Epithelial cell of esophagus (primary cell): ENCODE measurements around the gene COG1.

Experiments used
- DNase-seq: peaks from one replicate; pipeline ENCODE4 v3.0.0; 2010; ENCODE audit warnings: low read depth
- H3K4me3 ChIP-seq: 2 replicates; pipeline ENCODE4 v1.5.1; 2011; ENCODE audit warnings: mild to moderate bottlenecking, low read length, control low read depth
- CTCF ChIP-seq: IDR thresholded peaks from 2 replicates; pipeline ENCODE4 v1.5.1; 2011; ENCODE audit warnings: low read depth, mild to moderate bottlenecking, low read length, control low read depth, inconsistent platforms; ENCODE audit not compliant: insufficient read depth; ENCODE audit errors: missing control alignments

COG1 gene

GRCh38 chr17:73230088-73230487 is 37.2 kb downstream of the COG1 start:
- DNase-seq, result no peak
- no peak for TF ChIP-seq CTCF
- no peak overlapping the region for H3K4me3 ChIP-seq

DNA sequence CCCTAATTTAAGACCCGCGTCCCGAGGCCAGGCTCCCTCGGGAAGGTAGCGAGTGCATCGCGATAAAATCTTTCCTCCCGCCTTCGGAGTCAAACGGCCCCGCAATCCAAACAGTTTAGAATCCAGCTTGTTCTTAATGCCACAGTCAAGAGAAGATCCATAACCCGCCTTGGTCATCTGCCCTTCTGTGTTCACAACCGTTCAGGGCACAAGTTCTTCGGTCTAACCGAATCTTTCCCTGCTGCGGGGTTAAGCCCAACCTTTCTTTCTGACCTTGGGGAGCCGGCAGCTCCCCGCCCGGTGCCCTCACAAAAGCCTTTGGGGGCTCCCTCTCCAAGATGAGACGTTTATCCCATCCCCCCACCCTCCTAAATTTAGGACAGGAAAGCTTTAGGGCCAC is 38.5 kb downstream of the COG1 start:
- no peak for DNase-seq
- H3K4me3 ChIP-seq, result peak overlapping the region; percentile 90
- no peak for TF ChIP-seq CTCF

GRCh38 chr17:73231841-73232586 is 39.2 kb downstream of the COG1 start:
- peak; percentile 19 for TF ChIP-seq CTCF
- peak overlapping the region; percentile 90 for H3K4me3 ChIP-seq

DNA sequence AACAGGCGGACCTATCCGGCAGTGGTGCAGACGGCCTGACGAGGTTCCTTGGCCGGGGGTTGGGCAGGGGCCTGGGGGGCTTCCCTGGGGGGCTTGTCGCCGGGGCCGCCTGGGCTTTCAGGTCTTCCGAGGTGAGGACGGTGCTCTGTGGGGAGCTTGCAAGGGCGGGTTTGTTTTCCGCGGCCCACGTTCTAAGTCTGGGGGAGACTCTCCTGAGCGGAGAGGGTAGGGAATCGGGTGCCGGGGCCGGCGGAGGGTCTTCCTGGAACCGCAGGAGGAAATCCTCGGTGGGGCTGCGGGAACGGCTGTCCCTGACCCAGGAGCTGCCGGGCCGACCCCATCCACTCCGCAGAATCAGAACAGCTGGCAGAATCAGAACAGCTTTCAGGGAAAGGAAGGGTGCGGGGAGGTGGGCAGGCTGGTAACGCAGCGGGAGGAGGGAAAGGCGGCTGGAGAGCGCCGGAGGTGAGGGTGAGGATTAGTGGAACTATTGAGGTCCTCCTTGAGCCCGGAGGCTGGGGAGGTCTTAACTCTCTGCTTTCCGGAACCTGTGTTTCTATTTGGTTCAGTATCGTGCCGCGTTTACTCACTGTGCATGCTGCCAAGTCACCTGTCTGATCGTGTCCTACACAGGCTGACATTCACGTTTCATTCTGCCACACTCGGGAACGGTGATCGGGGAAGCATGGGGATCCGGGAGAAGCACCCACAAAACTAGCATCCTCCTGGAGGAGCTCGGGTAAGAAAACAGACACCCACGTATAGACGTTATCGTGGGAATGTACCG is 39.9 kb downstream of the COG1 start:
- TF ChIP-seq CTCF, result no peak
- H3K4me3 ChIP-seq, result peak overlapping the region; percentile 90
- peak; percentile 64 for DNase-seq

More at GRCh38 chr17:73231841-73232586, 39.2 kb downstream of the COG1 start:
- peak; percentile 95 for DNase-seq

DNA sequence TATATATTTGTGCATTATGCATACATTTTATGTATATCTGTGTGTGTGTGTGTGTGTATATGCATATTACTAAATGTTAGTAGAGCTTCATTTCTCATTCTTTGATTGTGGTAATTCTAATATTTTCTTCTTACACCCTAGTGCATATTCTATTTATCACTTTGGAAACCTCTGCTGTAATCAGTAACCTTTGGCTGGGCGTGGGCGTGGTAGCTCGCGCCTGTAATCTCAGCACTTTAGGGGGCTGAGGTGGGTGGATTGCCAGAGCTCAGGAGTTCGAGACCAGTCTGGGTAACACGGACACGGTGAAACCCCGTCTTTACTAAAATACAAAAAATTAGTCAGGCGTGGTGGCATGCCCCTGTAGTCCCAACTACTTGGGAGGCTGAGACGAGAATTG is 41.9 kb downstream of the COG1 start:
- no peak for TF ChIP-seq CTCF
- no peak for DNase-seq
- H3K4me3 ChIP-seq, result no peak overlapping the region

DNA sequence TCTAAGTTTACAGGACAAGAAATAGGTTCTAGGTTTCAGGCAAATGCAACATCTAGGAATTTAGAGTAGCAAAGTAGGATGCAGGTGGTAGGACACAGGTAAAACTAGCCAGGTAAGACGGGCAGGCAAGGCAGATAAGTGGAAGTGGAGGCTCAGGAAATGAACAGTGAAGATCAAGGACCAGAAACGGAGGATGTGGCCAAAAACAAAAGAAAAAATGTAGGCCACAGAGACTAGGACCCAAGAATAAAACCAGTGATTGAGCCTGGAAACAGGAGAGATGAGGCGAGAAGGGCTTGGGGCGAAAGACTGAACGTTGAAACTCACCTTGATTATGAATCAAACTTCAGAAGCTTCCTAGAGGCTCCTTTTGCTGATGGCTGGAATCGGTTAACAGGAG is 44.9 kb downstream of the COG1 start:
- no peak for DNase-seq
- TF ChIP-seq CTCF, result no peak
- H3K4me3 ChIP-seq, result no peak overlapping the region

- no peak overlapping the region for H3K4me3 ChIP-seq
- TF ChIP-seq CTCF, result no peak
- no peak for DNase-seq
These were observed 47.7 kb downstream of the COG1 start for GRCh38 chr17:73240561-73240960.
